Body of pancreas (tissue), 4 donors: Measurements from ENCODE around the gene HDHD5. TPM values are rescaled to one million over a fixed set of nuclear protein-coding genes. Genes with fewer than 3 reads are reported as not detected.
A peak's percentile ranks its signal among the peaks of the same experiment; 100 is the strongest.

Experiments used
- ATAC-seq: fragments of 150-250 bp; one replicate; pipeline ENCODE4 v1.9.1; 2016
- DNase-seq, 4 donors: peaks; one replicate each; pipeline ENCODE4 v3.0.0-alpha.2; 2019
- H3K27ac ChIP-seq, 4 donors: fragments of 200-600 bp; sonication (generic); 1 replicate in 3 of 4; 2 replicates in 1 of 4; pipeline versions ENCODE4 v1.5.1 to v1.6.1; 2016 to 2019; ENCODE audit warnings: mild to moderate bottlenecking in 1 of 4, mixed read lengths in 1 of 4, moderate library complexity in 1 of 4
- H3K27me3 ChIP-seq, 2 donors: fragments of 200-600 bp; sonication (generic); one replicate each; pipeline ENCODE4 v1.6.0; 2016; ENCODE audit warnings: mild to moderate bottlenecking in 1 of 2
- H3K36me3 ChIP-seq, 2 donors: fragments of 200-600 bp; sonication (generic); replicated peaks in 1 of 2; 2 replicates each; pipeline ENCODE4 v1.5.1; 2016; ENCODE audit warnings: low read depth in 2 of 2; ENCODE audit not compliant: insufficient read depth in 1 of 2
- H3K4me1 ChIP-seq: fragments of 200-600 bp; sonication (generic); one replicate; pipeline ENCODE4 v1.6.0; 2016
- H3K4me3 ChIP-seq, 2 donors: fragments of 200-600 bp; sonication (generic); 1 replicate in 1 of 2; 2 replicates in 1 of 2; pipeline ENCODE4 v1.5.1; 2016 to 2019
- H3K9me3 ChIP-seq, 3 donors: fragments of 200-600 bp; sonication (generic); 1 replicate in 2 of 3; 2 replicates in 1 of 3; pipeline ENCODE4 v1.5.1; 2016
- CTCF ChIP-seq, 7 experiments: fragments of 450-650 bp in 4 of 7; fragments of 200-600 bp in 3 of 7; sonication (generic) in 3 of 7; IDR thresholded peaks; one replicate each; pipeline ENCODE4 v1.5.1; 2016 to 2019; ENCODE audit warnings: antibody characterized with exemption in 7 of 7
- POLR2A ChIP-seq, 3 donors: fragments of 450-650 bp; IDR thresholded peaks; one replicate each; pipeline ENCODE4 v1.6.1; 2016; ENCODE audit warnings: antibody characterized with exemption in 3 of 3, mild to moderate bottlenecking in 2 of 3
- WGBS, 2 donors: methylation state at CpG; one replicate each; pipeline ENCODE4 v1.1.5; 2017; 5-methylcytosine and 5-hydroxymethylcytosine counted together
- intact Hi-C: fragments of 100-400 bp; cut with DNase I; formaldehyde crosslinking; loops from one replicate; pipeline ENCODE4 v1.15.1; 2023
- total RNA-seq, 2 donors: library from RNA; depleted of rRNA; stranded (reverse); fragments of >200 nt; gene quantifications; one replicate each; pipeline ENCODE4 v1.1.0, GENCODE V29; 2016

Gene HDHD5
- total RNA-seq, 2 donors from 2014 or later, result 22.1 to 28.7 TPM

- ATAC-seq (no peak), DNase-seq (no peak)
- no peaks in the 10 kb centered on the region for H3K36me3 ChIP-seq
- no peak for TF ChIP-seq CTCF (IDR thresholded peaks at IDR 0.05)
- TF ChIP-seq POLR2A (IDR thresholded peaks at IDR 0.05), result no peak
- H3K4me3 ChIP-seq, result no peak overlapping the region
- H3K4me1 ChIP-seq, result no peaks in the 10 kb centered on the region
- no peaks in the 10 kb centered on the region for H3K27me3 ChIP-seq
- no peaks in the 10 kb centered on the region for H3K9me3 ChIP-seq
- H3K27ac ChIP-seq, result no peak overlapping the region
- intact Hi-C loops, result no loop called here
- WGBS, 2 donors, result 82% methylated on average over 10 of the region's 10 CpGs; no CpG with 5 or more reads in 1 of the 2 donors
These were observed 31.6 kb upstream of the HDHD5 start for GRCh38 chr22:17190702-17191101.

- no peak for DNase-seq
- 89 to 92% methylated on average over 8 of the region's 8 CpGs for WGBS, 2 donors
- TF ChIP-seq POLR2A (IDR thresholded peaks at IDR 0.05), result no peak
- no peak for TF ChIP-seq CTCF (IDR thresholded peaks at IDR 0.05)
- Histone ChIP-seq H3K9me3 (no peaks in the 10 kb centered on the region), H3K4me3 (no peak overlapping the region), H3K27ac (no peak overlapping the region), H3K27me3 (no peaks in the 10 kb centered on the region), H3K36me3 (no peaks in the 10 kb centered on the region), H3K4me1 (peaks cover 7% of the 10 kb centered on the region)
- no peak for ATAC-seq
- intact Hi-C loops, result no loop called here
These were observed 17.6 kb upstream of the HDHD5 start for GRCh38 chr22:17176715-17177114.

GRCh38 chr22:17172029-17172833, 13.2 kb upstream of the HDHD5 start:
- H3K36me3 ChIP-seq, result no peaks in the 10 kb centered on the region
- H3K4me1 ChIP-seq, result peaks cover 13% of the 10 kb centered on the region
- H3K4me3 ChIP-seq, result peak overlapping the region in 1 of 2 donors; percentile 29
- H3K27me3 ChIP-seq, result no peaks in the 10 kb centered on the region
- DNase-seq (peak; percentile 14 to 59 (median 47)), ATAC-seq (peak; percentile 11)
- TF ChIP-seq CTCF (IDR thresholded peaks at IDR 0.05) (no peak), POLR2A (IDR thresholded peaks at IDR 0.05) (no peak)
- H3K27ac ChIP-seq, result peak overlapping the region; percentile 89 to 94 (median 92)
- intact Hi-C loops, result no loop called here
- no peaks in the 10 kb centered on the region for H3K9me3 ChIP-seq
- 33 to 46% methylated on average over 16 to 24 of the region's 24 CpGs for WGBS, 2 donors

- H3K27me3 ChIP-seq, result no peaks in the 10 kb centered on the region
- intact Hi-C loops, result no loop called here
- no peaks in the 10 kb centered on the region for H3K36me3 ChIP-seq
- peaks cover 14% of the 10 kb centered on the region for H3K4me1 ChIP-seq
- DNase-seq (peak; percentile 91 to 93 (median 92)), ATAC-seq (peak; percentile 95)
- peak overlapping the region; percentile 89 to 94 (median 92) for H3K27ac ChIP-seq
- H3K4me3 ChIP-seq, result peak overlapping the region; percentile 29 to 38
- peak; percentile 62 to 73 (median 71) for TF ChIP-seq POLR2A (IDR thresholded peaks at IDR 0.05)
- TF ChIP-seq CTCF (IDR thresholded peaks at IDR 0.05), result peak; percentile 71 to 96 (median 91)
- WGBS, 2 donors, result 0% methylated on average over 8 to 43 of the region's 83 CpGs
- no peaks in the 10 kb centered on the region for H3K9me3 ChIP-seq
These were observed 12.3 kb upstream of the HDHD5 start for GRCh38 chr22:17171153-17172028.
